ENCODE data around the gene KLHL30. TPM values are rescaled to one million over a fixed set of nuclear protein-coding genes. Genes with fewer than 3 reads are reported as not detected.
A peak's percentile ranks its signal among the peaks of the same experiment; 100 is the strongest.

KLHL30 gene
- total RNA-seq, 1 experiment from 2014 or later: 0.61 TPM

GRCh38 chr2:238099714-238100048 is 38.8 kb upstream of the KLHL30 start:
- Histone ChIP-seq H3K4me1 (ENCODE audit: control insufficient read depth in 1 of 2, insufficient read depth in 2 of 2, low read length in 2 of 2) (peaks cover 6 to 15% of the 10 kb centered on the region in 2 experiments; a peak in 3 of 4 replicates), H3K36me3 (ENCODE audit: control insufficient read depth in 1 of 2, insufficient read depth in 2 of 2, low read length in 2 of 2) (no peaks in the 10 kb centered on the region), H3K4me3 (replicated peaks in 1 of 2; ENCODE audit: low read depth in 1 of 2, low read length in 2 of 2) (no peak overlapping the region), H3K9me2 (ENCODE audit: insufficient read depth) (no peaks in the 10 kb centered on the region), H3K9me3 (ENCODE audit: control insufficient read depth in 1 of 2, insufficient read depth in 1 of 2, low read depth in 1 of 2, low read length in 2 of 2) (no peaks in the 10 kb centered on the region), H3K9ac (ENCODE audit: low read length) (no peak overlapping the region), H2AFZ (ENCODE audit: low read depth, low read length, poor library complexity, severe bottlenecking) (no peak overlapping the region), H3K79me2 (ENCODE audit: insufficient read depth, low read length) (no peaks in the 10 kb centered on the region), H3K27ac (ENCODE audit: low read depth, low read length) (no peak overlapping the region), H4K20me1 (ENCODE audit: insufficient read depth) (no peaks in the 10 kb centered on the region), H3K4me2 (ENCODE audit: low read length) (no peak overlapping the region), H3K27me3 (ENCODE audit: insufficient read depth, low read length) (no peaks in the 10 kb centered on the region)
- intact Hi-C loops (cut with micrococcal nuclease): loop anchor here (2.0 kb wide), 1 partner anchor 177 kb away; no protein-coding TSS in a partner anchor
- ChIA-PET RAD21 (ENCODE audit: low non-redundant PET in 1 of 2, low total read pairs in 2 of 2, uncharacterized antibody in 2 of 2, unreplicated experiment in 2 of 2) (no interaction called here), CTCF (no interaction called here), POLR2A (no interaction called here)
- TF ChIP-seq TCF7L2 (IDR thresholded peaks at IDR 0.05; ENCODE audit: borderline replicate concordance, extremely low read depth, insufficient read depth, insufficient read length): no peak
- no peak for TF ChIP-seq EGR1 (IDR thresholded peaks at IDR 0.05; ENCODE audit: low read depth)
- no peak for TF ChIP-seq SIN3A (IDR thresholded peaks at IDR 0.05; ENCODE audit: low read depth)
- TF ChIP-seq CEBPB (IDR thresholded peaks at IDR 0.05; ENCODE audit: low read depth): no peak
- no peak for TF ChIP-seq MAX (IDR thresholded peaks at IDR 0.05)
- no peak for TF ChIP-seq SP1 (IDR thresholded peaks at IDR 0.05; ENCODE audit: low read depth)
- ATAC-seq: no peak
- no peak for DNase-seq (ENCODE audit: low read depth, low spot score)
- no TSS peak for BruUV-seq (replicated peaks)

- DNase-seq (ENCODE audit: low read depth, low spot score) (no peak), ATAC-seq (no peak)
- Histone ChIP-seq H3K27ac (ENCODE audit: low read depth, low read length) (peak within 1 kb of the TSS; percentile 69), H3K36me3 (ENCODE audit: control insufficient read depth in 1 of 2, insufficient read depth in 2 of 2, low read length in 2 of 2) (no peaks in the 10 kb centered on the region), H3K4me3 (replicated peaks in 1 of 2; ENCODE audit: low read depth in 1 of 2, low read length in 2 of 2) (no peak within 1 kb of the TSS), H3K4me1 (ENCODE audit: control insufficient read depth in 1 of 2, insufficient read depth in 2 of 2, low read length in 2 of 2) (peaks cover 6 to 15% of the 10 kb centered on the region in 2 experiments; a peak in 3 of 4 replicates), H3K27me3 (ENCODE audit: insufficient read depth, low read length) (no peaks in the 10 kb centered on the region), H3K4me2 (ENCODE audit: low read length) (peak within 1 kb of the TSS; percentile 50; the same call in 1 of the 2 replicates), H3K79me2 (ENCODE audit: insufficient read depth, low read length) (no peaks in the 10 kb centered on the region), H4K20me1 (ENCODE audit: insufficient read depth) (no peaks in the 10 kb centered on the region), H2AFZ (ENCODE audit: low read depth, low read length, poor library complexity, severe bottlenecking) (no peak within 1 kb of the TSS), H3K9me3 (ENCODE audit: control insufficient read depth in 1 of 2, insufficient read depth in 1 of 2, low read depth in 1 of 2, low read length in 2 of 2) (no peaks in the 10 kb centered on the region), H3K9me2 (ENCODE audit: insufficient read depth) (no peaks in the 10 kb centered on the region), H3K9ac (ENCODE audit: low read length) (no peak within 1 kb of the TSS)
- ChIA-PET CTCF (no interaction called here), POLR2A (no interaction called here), RAD21 (ENCODE audit: low non-redundant PET in 1 of 2, low total read pairs in 2 of 2, uncharacterized antibody in 2 of 2, unreplicated experiment in 2 of 2) (no interaction called here)
- BruUV-seq (replicated peaks): no TSS peak
- intact Hi-C loops (cut with micrococcal nuclease): no loop called here
- TF ChIP-seq TCF7L2 (IDR thresholded peaks at IDR 0.05; ENCODE audit: borderline replicate concordance, extremely low read depth, insufficient read depth, insufficient read length): no peak
- TF ChIP-seq REST (IDR thresholded peaks at IDR 0.05; ENCODE audit: low read depth): no peak
- TF ChIP-seq SIN3A (IDR thresholded peaks at IDR 0.05; ENCODE audit: low read depth): no peak
- no peak for TF ChIP-seq ATF3 (IDR thresholded peaks at IDR 0.05)
- no peak for TF ChIP-seq ZFX (IDR thresholded peaks at IDR 0.05)
- no peak for TF ChIP-seq ZNF274 (IDR thresholded peaks at IDR 0.05; ENCODE audit: low read depth, low read length)
- no peak for TF ChIP-seq EGR1 (IDR thresholded peaks at IDR 0.05; ENCODE audit: low read depth)
- no peak for TF ChIP-seq CBX3 (IDR thresholded peaks at IDR 0.05; ENCODE audit: low read depth)
- no peak for TF ChIP-seq FOSL1 (IDR thresholded peaks at IDR 0.05; ENCODE audit: low read depth)
- TF ChIP-seq YY1 (IDR thresholded peaks at IDR 0.05; ENCODE audit: extremely low read depth, insufficient replicate concordance, low read depth, low read length): no peak
- TF ChIP-seq RAD21 (IDR thresholded peaks at IDR 0.05; ENCODE audit: low read depth): no peak
These were observed 38.2 kb upstream of the KLHL30 start, which contains the start of gene ESPNL for GRCh38 chr2:238100049-238100820. TSS of gene ESPNL (plus strand) at chr2:238100340. CDS start at chr2:238100420, 80 bp downstream.
